ENCODE results near the gene CRADD. TPM values are rescaled to one million over a fixed set of nuclear protein-coding genes. Genes with fewer than 3 reads are reported as not detected.

Gene CRADD
- total and polyA plus RNA-seq, 2 donors (not counting 3 experiments of a cell fraction or from before 2014, with no cell fraction given): 11.7 to 14.5 TPM

GRCh38 chr12:93654421-93654820, 22.8 kb upstream of the CRADD start:
- no peak for DNase-seq (ENCODE audit: low read depth, low spot score)
- no peak overlapping the region for H3K4me2 ChIP-seq (ENCODE audit: insufficient read depth, low read length)
- no peak overlapping the region for H3K4me3 ChIP-seq (replicated peaks in 1 of 3; ENCODE audit: insufficient read depth in 1 of 3, low read depth in 1 of 3, low read length in 3 of 3)
- no peaks in the 10 kb centered on the region for H4K20me1 ChIP-seq (replicated peaks; ENCODE audit: control insufficient read depth, extremely low read depth, insufficient read depth, low read length)
- H3K9ac ChIP-seq (replicated peaks; ENCODE audit: extremely low read depth, insufficient read depth, low read length): no peak overlapping the region
- no peaks in the 10 kb centered on the region for H3K4me1 ChIP-seq (ENCODE audit: control insufficient read depth, extremely low read depth, insufficient read depth, low read length)
- no peak overlapping the region for H2AFZ ChIP-seq (ENCODE audit: low read depth, low read length)
- dilution Hi-C loops (cut with MboI; ENCODE audit: extremely low pct_ligation_motif_present, low sequenced_read_pairs) (no loop called here), intact Hi-C loops (cut with micrococcal nuclease) (no loop called here)
- BruUV-seq (replicated peaks): no TSS peak
- no peaks in the 10 kb centered on the region for H3K9me3 ChIP-seq (replicated peaks; ENCODE audit: control insufficient read depth, insufficient read depth, low read length)
- H3K27me3 ChIP-seq (ENCODE audit: control insufficient read depth in 2 of 2, insufficient read depth in 2 of 2, low read length in 2 of 2): peaks cover 1 to 3% of the 10 kb centered on the region in 2 experiments
- no peaks in the 10 kb centered on the region for H3K79me2 ChIP-seq (ENCODE audit: control insufficient read depth, insufficient read depth, low read length)
- no peaks in the 10 kb centered on the region for H3K9me1 ChIP-seq (replicated peaks; ENCODE audit: control insufficient read depth, extremely low read depth, insufficient read depth, low read length)
- H3K27ac ChIP-seq (ENCODE audit: insufficient read depth, low read depth, low read length): no peak overlapping the region
- POLR2A ChIA-PET: no interaction called here
- no peaks in the 10 kb centered on the region for H3K36me3 ChIP-seq (ENCODE audit: control insufficient read depth in 2 of 2, extremely low read depth in 1 of 2, insufficient read depth in 2 of 2, low read length in 2 of 2)
- CTCF ChIA-PET: no interaction called here
- TF ChIP-seq GATA2 (IDR thresholded peaks at IDR 0.05; ENCODE audit: insufficient read depth, insufficient read length, low read depth, low read length): no peak
- TF ChIP-seq, protein P1, sequence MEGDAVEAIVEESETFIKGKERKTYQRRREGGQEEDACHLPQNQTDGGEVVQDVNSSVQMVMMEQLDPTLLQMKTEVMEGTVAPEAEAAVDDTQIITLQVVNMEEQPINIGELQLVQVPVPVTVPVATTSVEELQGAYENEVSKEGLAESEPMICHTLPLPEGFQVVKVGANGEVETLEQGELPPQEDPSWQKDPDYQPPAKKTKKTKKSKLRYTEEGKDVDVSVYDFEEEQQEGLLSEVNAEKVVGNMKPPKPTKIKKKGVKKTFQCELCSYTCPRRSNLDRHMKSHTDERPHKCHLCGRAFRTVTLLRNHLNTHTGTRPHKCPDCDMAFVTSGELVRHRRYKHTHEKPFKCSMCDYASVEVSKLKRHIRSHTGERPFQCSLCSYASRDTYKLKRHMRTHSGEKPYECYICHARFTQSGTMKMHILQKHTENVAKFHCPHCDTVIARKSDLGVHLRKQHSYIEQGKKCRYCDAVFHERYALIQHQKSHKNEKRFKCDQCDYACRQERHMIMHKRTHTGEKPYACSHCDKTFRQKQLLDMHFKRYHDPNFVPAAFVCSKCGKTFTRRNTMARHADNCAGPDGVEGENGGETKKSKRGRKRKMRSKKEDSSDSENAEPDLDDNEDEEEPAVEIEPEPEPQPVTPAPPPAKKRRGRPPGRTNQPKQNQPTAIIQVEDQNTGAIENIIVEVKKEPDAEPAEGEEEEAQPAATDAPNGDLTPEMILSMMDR (IDR thresholded peaks at IDR 0.05; ENCODE audit: extremely low read depth in 1 of 2, insufficient read depth in 1 of 2, low read depth in 1 of 2, low read length in 2 of 2): no peak
- TF ChIP-seq POLR2AphosphoS5 (IDR thresholded peaks at IDR 0.05; ENCODE audit: insufficient read depth, low read depth, low read length): no peak
- FAIRE-seq: no peak

DNA sequence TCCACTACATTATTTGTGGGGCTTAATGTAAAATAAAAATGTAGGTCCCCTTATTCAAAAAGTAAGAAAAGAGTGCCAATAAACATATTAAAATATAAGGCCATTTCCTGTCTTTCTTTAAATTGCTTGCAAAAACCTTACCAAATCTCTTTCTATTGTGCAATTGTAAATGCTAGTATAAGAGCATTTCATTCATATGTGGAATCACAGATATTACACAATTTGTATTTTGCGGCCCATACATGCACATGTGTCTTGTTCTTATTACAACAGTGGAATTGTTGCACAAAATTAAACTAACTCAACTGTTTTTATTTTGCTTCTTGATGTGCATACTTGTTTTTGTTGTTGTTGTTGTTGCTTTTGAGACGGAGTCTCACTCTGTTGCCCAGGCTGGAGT, 20.1 kb upstream of the CRADD start:
- Histone ChIP-seq H3K9ac (replicated peaks; ENCODE audit: extremely low read depth, insufficient read depth, low read length) (no peak overlapping the region), H3K4me3 (replicated peaks in 1 of 3; ENCODE audit: insufficient read depth in 1 of 3, low read depth in 1 of 3, low read length in 3 of 3) (no peak overlapping the region), H3K9me1 (replicated peaks; ENCODE audit: control insufficient read depth, extremely low read depth, insufficient read depth, low read length) (no peaks in the 10 kb centered on the region), H2AFZ (ENCODE audit: low read depth, low read length) (no peak overlapping the region), H4K20me1 (replicated peaks; ENCODE audit: control insufficient read depth, extremely low read depth, insufficient read depth, low read length) (no peaks in the 10 kb centered on the region), H3K79me2 (ENCODE audit: control insufficient read depth, insufficient read depth, low read length) (no peaks in the 10 kb centered on the region), H3K36me3 (ENCODE audit: control insufficient read depth in 2 of 2, extremely low read depth in 1 of 2, insufficient read depth in 2 of 2, low read length in 2 of 2) (no peaks in the 10 kb centered on the region), H3K9me3 (replicated peaks; ENCODE audit: control insufficient read depth, insufficient read depth, low read length) (no peaks in the 10 kb centered on the region), H3K4me1 (ENCODE audit: control insufficient read depth, extremely low read depth, insufficient read depth, low read length) (no peaks in the 10 kb centered on the region), H3K27ac (ENCODE audit: insufficient read depth, low read depth, low read length) (no peak overlapping the region), H3K27me3 (ENCODE audit: control insufficient read depth in 2 of 2, insufficient read depth in 2 of 2, low read length in 2 of 2) (peaks cover 9 to 10% of the 10 kb centered on the region in 2 experiments), H3K4me2 (ENCODE audit: insufficient read depth, low read length) (no peak overlapping the region)
- POLR2A ChIA-PET: no interaction called here
- DNase-seq (ENCODE audit: low read depth, low spot score) (no peak), FAIRE-seq (no peak)
- intact Hi-C loops (cut with micrococcal nuclease) (no loop called here), dilution Hi-C loops (cut with MboI; ENCODE audit: extremely low pct_ligation_motif_present, low sequenced_read_pairs) (no loop called here)
- BruUV-seq (replicated peaks): no TSS peak
- TF ChIP-seq POLR2A (IDR thresholded peaks at IDR 0.05; ENCODE audit: low read depth, low read length): no peak
- no peak for TF ChIP-seq MAX (IDR thresholded peaks at IDR 0.05; ENCODE audit: insufficient read depth, insufficient read length)
- TF ChIP-seq MYC (IDR thresholded peaks at IDR 0.05; ENCODE audit: low read depth, low read length): no peak
- no peak for TF ChIP-seq POLR2AphosphoS5 (IDR thresholded peaks at IDR 0.05; ENCODE audit: insufficient read depth, low read depth, low read length)
- no peak for TF ChIP-seq GATA2 (IDR thresholded peaks at IDR 0.05; ENCODE audit: insufficient read depth, insufficient read length, low read depth, low read length)
- TF ChIP-seq FOS (IDR thresholded peaks at IDR 0.05; ENCODE audit: borderline replicate concordance, insufficient read depth, low read length): no peak
- TF ChIP-seq EZH2 (IDR thresholded peaks at IDR 0.05; ENCODE audit: borderline replicate concordance, low read depth, low read length, severe bottlenecking): no peak
- TF ChIP-seq JUN (IDR thresholded peaks at IDR 0.05; ENCODE audit: borderline replicate concordance, insufficient read depth, insufficient read length, low read depth): no peak
- TF ChIP-seq, protein P1 (IDR thresholded peaks at IDR 0.05; ENCODE audit: extremely low read depth in 1 of 2, insufficient read depth in 1 of 2, low read depth in 1 of 2, low read length in 2 of 2): no peak
- CTCF ChIA-PET: interaction anchor here (0.5 kb wide), 1 partner anchor 14 kb away, joined by 3 read pairs; no protein-coding TSS in a partner anchor
